CD4-positive, alpha-beta T cell treated with Interleukin-6 at 100 ng/mL for 8 hours (primary cell): Measurements from ENCODE around the gene LRRK1.

ENCODE experiments used
- DNase-seq: peaks from one replicate; pipeline ENCODE4 v3.0.0-alpha.2; 2020; ENCODE audit warnings: mixed read lengths, low spot score

The LRRK1 gene

DNA sequence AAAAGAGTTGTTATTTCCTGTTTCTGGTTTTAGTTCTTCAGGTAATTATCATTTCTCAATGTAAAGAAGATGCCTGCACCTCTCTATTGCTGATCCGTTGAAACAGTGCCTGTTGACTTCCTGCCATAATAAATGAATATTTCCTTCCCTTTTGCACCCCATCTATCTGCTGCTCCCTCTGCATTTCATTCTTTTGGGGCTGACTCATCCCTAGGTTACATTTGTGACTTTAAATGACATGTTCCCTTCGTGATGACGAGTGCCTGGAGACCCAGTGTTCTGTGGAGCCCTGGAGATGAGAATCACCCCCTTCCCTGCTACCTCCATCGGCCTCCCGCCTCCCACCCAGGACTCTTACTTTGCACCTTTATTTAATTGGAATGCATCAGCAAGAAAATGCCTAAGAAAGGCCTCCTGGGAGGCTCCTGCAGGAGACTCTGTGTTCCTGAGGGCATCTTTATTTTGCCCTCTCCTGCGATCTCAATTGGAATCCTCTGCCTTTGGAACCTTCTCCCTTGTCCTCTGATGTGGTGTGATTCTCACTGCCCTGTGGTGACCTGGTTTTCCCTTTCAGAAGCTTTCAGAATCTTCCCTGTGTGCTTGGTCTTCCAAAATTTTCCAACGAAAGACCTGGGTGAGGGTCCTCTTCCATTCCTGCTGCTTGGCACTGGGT, 13.7 kb downstream of the LRRK1 start:
- DNase-seq = no peak

- no peak for DNase-seq
These were observed 15.0 kb downstream of the LRRK1 start for GRCh38 chr15:100934166-100934565.

GRCh38 chr15:100934726-100935125, 15.6 kb downstream of the LRRK1 start:
- no peak for DNase-seq

- no peak for DNase-seq
These were observed 18.0 kb downstream of the LRRK1 start for GRCh38 chr15:100937171-100937570.

- no peak for DNase-seq
These were observed 20.6 kb downstream of the LRRK1 start for GRCh38 chr15:100939791-100940190.

- no peak for DNase-seq
These were observed 21.7 kb downstream of the LRRK1 start for GRCh38 chr15:100940767-100941379.

DNA sequence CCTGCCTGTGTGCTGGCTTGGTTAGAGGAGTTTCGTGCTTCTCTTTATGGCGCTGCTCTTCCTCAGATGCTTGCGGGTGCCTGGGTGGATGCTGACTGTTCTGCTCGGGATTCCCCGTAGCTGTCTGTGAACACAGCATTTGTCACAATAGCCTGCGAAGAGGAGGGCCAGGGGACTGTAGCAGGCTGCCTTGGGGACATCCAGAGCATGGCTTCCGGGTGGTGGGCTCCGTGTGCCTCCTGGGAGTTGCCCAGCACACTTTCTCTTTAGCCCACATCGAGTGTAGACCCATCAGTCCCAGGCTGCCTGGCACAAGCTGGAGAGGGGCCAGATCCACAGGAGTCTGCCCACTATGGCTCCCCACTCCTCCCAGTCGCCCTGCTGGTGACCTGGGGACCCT, 22.4 kb downstream of the LRRK1 start:
- DNase-seq = no peak

DNA sequence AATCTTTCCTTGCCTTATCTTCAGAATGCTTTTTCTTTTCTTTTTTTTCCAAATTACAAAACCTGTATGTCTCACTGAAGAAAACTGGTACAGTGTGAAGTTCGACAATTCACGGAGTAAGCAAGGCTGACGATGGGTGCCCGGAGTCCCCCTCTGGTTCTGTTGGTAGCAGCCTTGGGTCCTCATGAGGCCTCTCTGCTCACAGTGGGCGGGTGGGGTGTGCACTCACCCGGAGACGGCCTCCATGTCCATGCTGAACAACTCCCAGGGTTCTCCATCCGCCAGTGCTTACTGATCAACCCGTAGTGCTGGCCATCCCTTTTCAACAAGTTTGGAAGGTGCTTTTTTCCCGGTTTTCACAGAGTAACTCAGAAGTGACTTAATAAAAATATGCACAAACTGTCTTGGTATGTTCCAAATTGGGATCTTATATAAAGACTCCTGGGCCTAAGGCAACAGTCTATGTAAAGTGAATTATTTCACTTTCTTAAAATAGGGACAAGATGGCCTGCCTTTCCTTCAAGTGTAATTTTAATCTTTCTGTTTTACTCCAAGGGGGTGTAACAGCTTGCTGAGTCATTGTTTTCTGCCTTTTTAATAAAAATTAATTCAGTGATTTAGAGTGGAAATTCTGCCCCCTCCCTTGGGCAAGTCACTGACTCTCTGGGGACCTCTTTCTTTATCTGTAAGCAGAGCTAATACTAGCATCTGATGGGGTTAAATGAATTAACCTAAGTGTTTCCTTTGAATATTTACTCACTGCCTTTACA, 23.7 kb downstream of the LRRK1 start:
- DNase-seq = no peak

DNA sequence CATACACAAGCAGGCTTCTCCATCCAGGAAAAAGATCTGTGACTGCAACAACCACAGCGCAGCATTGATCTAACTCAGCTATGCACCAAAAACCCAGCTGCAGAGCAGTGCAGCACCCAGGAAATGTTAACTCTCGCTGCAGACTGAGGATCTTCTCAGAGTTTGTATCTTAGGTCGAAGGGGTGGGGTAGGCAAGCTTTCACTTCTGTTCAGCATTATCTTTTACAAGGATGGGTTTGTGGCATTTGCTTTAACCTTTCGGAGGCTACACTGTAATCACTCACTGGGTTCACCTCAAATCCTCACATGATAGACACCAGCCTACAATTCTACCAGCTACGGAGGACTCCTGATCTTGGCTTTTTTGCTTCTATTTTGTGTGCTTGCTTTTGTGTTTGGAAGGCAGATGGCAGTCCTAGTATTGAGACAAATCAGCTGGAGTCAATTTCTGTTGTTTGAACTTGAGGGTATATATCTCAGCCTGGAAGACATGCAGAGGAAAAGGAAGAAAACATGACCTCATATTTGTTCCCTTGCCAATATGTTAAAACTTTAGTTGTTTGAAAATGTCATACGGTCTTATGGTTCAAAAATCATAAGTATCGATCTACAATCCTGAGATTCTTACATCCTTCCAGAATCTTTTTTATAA, 25.2 kb downstream of the LRRK1 start:
- no peak for DNase-seq

DNA sequence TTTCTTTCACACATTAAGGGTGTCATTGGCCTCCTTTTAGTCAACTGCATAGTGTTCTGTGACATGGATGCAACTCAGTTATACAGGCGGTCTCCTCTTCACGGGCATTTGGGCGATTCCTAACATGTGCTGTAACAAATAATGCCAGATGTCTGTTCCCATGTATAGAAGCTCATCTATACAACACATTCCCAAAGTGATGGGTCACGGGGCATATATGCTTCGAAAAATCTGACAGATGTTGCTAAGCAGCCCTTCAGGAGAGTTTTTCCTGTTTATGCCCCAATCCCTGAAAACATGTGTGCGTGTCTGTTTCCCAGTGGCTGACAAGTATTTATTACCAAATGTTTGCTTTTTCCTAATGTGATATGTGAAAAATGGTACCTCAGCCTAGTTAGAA, 25.8 kb downstream of the LRRK1 start:
- DNase-seq = no peak

- no peak for DNase-seq
These were observed 28.7 kb downstream of the LRRK1 start for GRCh38 chr15:100947760-100948429.

GRCh38 chr15:100948430-100948762, 29.2 kb downstream of the LRRK1 start:
- DNase-seq = no peak

- no peak for DNase-seq
These were observed 30.5 kb downstream of the LRRK1 start for GRCh38 chr15:100949691-100950090.

GRCh38 chr15:100951965-100952364, 32.8 kb downstream of the LRRK1 start:
- no peak for DNase-seq

GRCh38 chr15:100952566-100952965, 33.4 kb downstream of the LRRK1 start:
- no peak for DNase-seq

DNA sequence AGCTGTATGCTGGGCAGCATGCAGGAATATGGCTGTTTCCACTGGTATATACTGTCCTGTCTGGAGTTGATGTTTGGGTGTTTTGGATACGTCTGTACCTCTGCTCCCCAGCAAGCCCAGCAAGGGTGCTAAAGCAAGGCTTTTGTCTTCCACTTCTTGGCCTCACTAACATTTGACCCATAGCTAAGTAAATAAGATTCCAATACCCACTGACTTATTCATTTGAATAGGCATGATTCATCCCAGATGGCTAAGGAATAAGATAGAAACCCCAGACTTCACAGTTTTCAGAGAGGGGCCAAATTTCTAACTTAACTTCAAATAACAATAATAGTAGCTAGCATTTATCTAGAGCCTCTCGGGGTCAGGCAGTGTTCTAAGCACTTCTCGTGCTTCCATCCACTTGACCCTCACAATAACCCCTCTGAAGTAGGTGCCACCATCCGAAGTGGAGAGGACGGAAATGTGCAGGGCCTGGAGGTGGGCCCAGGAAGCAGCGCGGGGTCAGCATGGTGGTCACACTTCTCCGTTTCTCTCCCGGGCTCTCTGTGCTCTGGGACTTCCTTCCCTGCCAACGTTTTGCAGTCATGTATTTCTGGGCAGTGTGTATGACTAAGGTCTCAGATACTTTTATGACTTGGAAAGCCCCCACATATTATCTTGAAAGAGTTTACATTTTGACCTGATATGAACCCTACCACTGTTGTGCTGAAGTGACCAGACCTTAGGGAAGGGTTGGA, 39.3 kb downstream of the LRRK1 start:
- DNase-seq = no peak

DNA sequence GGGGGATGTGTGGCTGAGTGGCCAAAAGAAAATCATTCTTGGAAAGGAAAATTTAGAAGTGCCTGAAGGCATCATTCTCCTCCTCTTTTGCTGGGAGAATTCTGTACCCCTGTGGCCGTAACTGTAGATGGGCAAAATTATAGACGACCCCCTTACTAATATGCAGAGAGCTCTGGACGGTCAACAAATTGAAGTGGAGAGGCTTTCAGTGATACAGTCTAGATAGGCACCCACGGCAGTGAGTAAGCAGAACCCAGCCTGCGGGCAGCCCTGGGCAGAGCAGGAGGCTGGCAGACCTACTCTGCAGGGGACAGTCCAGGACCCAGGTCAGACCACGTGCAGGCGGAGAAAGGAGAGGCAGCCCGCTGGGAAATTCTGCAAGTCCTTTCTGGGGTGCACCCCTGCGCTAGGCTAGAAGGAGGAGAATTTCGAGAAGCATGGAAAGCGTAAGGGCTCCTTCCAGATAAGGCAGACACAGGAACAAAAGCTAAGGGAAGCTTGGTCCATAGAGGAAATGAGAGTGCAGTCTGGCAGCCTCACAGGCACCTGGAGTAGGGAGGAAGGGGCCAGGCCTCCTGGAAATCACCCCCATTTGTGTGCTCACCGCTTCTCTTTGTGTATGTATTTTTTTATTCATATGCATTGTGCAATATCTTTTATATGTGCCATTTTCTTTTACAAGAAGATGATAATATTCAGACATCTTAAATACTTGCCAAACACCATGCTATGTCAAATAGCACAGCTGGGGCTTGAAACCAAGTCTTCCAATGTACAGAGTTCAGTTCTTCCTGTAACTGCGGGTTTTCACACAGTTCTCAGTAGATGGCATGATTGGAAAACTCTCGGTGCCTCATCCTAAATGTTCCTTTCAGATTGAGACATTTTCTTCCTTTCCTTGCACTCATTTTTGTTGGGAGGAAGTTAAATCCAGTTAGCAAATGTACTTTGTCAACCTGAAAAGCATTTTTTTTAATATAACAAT, 40.2 kb downstream of the LRRK1 start:
- DNase-seq = no peak

GRCh38 chr15:100966997-100967396, 47.8 kb downstream of the LRRK1 start:
- DNase-seq = no peak

DNA sequence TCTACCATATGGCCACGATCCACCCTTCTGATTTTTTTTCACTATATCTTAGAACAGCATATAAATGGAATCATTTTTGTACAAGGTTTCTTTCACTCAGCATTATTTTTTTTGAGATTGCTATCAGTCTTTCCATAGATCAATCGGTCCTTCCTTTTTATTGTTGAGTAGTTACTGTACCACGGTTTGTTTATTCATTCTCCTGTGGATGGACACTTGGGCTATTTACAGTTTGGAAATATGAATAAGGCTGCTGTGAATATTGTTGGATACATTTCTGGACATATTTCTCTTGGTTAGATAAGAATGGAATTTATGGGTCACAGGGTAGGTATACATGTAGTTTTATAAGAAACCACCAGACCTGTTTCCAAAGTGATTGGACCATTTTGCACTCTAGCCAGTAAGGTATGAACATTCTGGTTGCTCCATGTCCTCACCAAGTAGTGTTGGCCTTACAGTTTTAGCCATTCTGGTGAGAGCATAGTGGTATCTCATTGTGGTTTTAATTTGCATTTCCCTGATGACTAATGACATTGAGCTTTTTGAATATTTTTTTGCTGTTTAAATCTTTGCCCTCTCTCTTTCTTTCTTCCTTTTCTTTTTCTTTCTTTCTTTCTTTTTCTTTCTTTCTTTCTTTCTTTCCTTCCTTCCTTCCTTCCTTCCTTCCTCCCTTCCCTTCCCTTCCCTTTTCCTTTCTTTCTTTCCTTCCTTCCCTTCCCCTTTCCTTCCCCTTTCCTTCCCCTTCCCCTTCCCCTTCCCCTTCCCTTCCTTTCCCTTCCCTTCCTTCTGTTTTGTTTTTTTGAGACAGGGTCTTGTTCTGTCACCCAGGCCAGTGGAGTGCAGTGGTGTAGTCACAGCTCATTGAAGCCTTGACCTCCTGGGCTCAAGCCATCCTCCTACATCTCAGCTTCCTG, 49.2 kb downstream of the LRRK1 start:
- DNase-seq = no peak
